ENCODE data around the gene FAIM. TPM values are rescaled to one million over a fixed set of nuclear protein-coding genes. Genes with fewer than 3 reads are reported as not detected.
A peak's percentile ranks its signal among the peaks of the same experiment; 100 is the strongest.
"Not testable (repeated sequence)": the region's sequence is repeated elsewhere in the genome, so short reads cannot be mapped to it uniquely, and the experiment has no call there.

FAIM gene
- total RNA-seq, 1 experiment from 2014 or later: 28.8 TPM

DNA sequence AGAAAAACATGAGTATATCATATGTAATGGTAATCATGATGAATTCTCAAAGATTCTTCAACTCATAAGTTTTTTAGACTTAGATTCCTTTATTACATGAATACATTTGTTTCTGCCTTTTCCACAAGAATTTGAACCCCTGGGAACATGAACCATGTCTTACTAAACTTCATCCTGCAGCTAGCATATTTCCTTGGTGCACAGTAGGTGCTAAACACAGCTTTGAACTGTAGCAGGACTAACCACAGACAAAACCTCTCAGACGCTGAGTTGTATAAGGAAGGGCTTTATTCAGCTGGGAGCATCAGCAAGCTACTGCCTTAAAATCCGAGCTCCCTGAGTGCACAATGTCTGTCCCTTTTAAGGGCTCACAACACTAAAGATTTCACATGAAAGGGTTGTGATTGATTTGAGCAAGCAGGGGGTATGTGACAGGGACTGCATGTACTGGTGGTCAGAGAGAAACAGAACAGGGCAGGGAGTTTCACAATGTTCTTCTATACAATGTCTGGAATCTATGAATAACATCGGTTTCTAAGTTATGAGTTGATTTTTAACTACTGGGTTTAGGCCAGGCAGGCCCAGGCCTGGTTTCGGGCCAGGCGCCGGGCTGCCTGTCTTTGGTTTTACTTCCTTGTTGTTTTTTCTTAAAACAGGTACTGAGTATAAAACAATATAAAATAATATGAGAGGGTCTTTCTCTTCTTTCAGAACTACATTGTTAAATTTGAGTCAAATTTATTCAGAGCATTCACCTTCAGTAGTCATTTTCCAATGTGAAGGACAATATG lies 11.2 kb upstream of the FAIM start:
- in situ Hi-C loops (cut with HindIII; ENCODE audit: low pct_unique_long_range_greater_than_20kb, low sequenced_read_pairs); DNase-seq (ENCODE audit: low read depth): not testable (repeated sequence)

DNA sequence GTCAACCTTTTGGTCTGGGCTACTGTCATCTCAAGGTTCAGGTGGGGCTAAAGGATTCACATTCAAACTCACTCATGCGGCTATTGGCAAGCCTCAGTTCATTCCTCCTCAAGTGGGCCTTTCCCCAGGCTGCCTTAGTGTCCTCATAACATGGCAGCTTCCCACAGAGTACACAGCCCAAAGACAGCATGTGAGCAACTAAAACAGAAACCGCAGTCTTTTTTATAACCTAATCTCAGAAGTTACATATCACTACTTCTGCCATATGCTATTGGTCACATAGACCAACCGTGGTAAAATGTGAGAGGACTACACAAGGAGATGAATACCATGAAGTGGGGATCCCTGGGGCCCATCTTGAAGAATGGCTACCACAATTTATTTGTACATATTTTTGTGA lies 10.0 kb upstream of the FAIM start:
- in situ Hi-C loops (cut with HindIII; ENCODE audit: low pct_unique_long_range_greater_than_20kb, low sequenced_read_pairs): no loop called here

DNA sequence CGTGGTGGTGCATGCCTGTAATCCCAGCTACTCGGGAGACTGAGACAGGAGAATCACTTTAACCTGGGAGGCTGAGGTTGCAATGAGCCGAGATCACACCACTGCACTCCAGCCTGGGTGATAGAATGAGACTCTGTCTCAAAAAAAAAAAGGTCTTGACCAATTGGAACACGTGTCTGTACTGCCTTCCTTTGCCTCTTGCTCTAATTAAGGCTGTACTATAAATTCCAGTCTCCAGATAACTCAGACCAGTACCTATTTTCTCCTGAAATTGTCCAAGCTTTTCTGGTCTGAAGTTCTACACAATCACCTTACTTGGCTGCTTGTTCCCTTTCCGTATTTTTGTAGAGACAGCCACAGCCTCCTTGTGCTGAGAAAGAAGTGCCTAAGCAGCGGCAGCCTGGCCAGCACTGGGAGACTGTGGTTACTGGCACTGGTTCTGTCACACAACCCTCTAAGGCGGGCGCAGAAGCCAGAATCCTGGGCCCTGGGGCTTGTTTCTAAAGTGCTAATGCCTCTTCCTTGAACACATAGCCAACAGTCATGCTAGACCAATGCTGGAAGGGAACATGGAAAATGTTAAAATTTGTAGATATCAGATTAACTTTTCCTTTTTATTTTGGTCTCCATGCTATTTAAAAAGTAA lies 8.3 kb upstream of the FAIM start:
- no peak for DNase-seq (ENCODE audit: low read depth)
- in situ Hi-C loops (cut with HindIII; ENCODE audit: low pct_unique_long_range_greater_than_20kb, low sequenced_read_pairs): no loop called here

More for the DNA sequence above, 10.0 kb upstream of the FAIM start:
- no peak for DNase-seq (ENCODE audit: low read depth)

DNA sequence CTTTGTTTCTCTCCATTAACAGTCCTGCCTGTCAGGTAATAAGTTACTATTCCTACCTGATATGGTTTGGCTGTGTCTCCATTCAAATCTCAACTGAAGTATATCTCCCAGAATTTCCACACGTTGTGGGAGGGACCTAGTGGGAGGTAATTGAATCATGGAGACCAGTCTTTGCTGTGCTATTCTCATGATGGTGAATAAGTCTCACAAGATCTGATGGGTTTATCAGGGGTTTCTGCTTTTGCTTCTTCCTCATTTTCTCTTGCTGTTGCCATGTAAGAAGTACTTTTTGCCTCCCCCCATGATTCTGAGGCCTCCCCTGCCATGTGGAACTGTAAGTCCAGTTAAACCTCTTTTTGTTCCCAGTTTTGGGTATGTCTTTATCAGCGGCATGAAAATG lies 6.9 kb upstream of the FAIM start:
- DNase-seq (ENCODE audit: low read depth); in situ Hi-C loops (cut with HindIII; ENCODE audit: low pct_unique_long_range_greater_than_20kb, low sequenced_read_pairs): not testable (repeated sequence)

DNA sequence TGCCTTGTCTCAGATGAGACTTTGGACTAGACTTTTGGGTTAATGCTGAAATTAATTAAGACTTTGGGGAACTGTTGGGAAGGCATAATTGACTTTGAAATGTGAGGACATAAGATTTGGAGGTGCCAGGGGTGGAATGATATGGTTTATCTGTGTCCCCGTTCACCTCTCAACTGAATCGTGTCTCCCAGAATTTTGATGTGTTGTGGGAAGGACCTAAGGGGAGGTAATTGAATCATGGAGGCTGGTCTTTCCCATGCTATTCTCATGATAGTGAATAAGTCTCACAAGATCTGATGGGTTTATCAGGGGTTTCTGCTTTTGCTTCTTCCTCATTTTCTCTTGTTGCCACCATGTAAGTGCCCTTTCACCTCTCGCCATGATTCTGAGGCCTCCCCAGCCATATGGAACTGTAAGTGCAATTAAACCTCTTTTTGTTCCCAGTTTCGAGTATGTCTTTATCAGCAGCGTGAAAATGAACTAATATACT lies 4.4 kb upstream of the FAIM start:
- DNase-seq (ENCODE audit: low read depth); in situ Hi-C loops (cut with HindIII; ENCODE audit: low pct_unique_long_range_greater_than_20kb, low sequenced_read_pairs): not testable (repeated sequence)

DNA sequence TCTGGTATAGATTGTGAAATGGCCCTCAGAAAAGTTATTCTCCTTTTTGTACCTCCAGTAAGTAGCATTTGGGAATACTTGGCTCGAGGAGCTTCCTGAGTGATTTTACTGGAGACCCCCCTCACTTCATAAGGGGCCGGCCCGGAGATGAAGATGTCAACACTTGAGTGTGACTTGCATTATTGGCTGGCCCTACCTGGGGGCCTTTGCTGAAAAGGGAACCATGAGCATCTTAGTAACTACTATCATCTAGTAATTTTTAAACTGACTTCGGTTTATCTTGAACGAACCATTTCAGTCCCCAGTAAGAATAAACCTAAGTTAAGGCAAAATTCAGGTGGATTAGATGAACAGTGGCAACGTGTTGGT lies 1.3 kb downstream of the FAIM start:
- no peak for DNase-seq (ENCODE audit: low read depth)
- in situ Hi-C loops (cut with HindIII; ENCODE audit: low pct_unique_long_range_greater_than_20kb, low sequenced_read_pairs): no loop called here

DNA sequence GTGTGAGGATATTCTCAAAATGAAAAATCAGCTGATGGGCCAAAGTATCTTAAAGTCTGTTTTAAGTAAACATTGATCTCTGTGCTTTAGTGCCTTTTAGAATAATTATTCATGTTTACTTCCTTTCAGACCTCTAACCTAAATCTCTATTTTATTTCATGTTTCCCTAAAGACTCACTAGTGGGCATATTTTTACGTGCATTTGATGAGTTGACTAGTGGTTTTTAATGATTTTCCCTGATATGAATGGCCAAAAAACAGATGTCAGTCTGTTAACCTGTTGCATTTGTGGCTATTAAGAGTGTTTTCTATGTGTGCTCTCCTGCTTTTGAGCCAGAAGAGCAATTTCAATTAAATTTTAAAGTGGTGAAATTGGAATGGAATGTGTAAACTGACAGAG lies 6.9 kb downstream of the FAIM start:
- in situ Hi-C loops (cut with HindIII; ENCODE audit: low pct_unique_long_range_greater_than_20kb, low sequenced_read_pairs): no loop called here
- no peak for DNase-seq (ENCODE audit: low read depth)

DNA sequence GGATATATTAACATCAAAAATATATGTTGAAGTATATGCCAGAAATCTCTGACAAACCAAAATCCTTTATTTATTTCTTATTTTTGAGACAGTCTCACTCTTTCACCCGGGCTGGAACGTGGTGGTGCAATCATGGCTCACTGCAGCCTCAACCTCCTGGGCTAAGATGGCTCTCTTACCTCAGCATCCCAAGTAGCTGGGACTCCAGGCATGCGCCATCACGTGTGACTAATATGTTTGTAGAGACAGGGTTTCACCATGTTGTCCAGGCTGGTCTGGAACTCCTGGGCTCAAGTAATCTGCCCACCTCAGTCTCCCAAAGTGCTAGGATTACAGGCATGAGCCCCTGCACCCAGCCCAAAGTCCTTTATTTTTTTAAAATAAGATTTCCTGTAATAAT lies 11.9 kb downstream of the FAIM start:
- no peak for DNase-seq (ENCODE audit: low read depth)
- in situ Hi-C loops (cut with HindIII; ENCODE audit: low pct_unique_long_range_greater_than_20kb, low sequenced_read_pairs): no loop called here

DNA sequence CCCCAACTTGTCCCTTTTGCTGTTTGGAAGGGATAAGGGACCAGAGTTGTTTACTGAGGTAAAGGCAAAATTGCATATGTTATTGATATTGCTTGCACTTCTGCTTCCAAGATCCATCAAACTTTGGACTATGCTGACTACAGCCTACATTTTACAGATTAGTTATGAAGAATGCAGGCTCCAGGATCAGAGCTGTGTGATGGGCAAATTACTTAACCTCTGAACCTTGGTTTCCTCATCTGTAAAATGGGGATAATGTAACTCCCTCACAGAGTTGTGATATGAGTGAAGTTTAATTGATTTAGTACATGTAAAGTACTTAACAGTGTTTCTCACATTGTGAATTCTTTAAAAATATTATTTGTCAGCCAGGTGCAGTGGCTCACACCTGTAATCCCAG lies 15.9 kb downstream of the FAIM start:
- in situ Hi-C loops (cut with HindIII; ENCODE audit: low pct_unique_long_range_greater_than_20kb, low sequenced_read_pairs): no loop called here
- DNase-seq (ENCODE audit: low read depth): no peak

DNA sequence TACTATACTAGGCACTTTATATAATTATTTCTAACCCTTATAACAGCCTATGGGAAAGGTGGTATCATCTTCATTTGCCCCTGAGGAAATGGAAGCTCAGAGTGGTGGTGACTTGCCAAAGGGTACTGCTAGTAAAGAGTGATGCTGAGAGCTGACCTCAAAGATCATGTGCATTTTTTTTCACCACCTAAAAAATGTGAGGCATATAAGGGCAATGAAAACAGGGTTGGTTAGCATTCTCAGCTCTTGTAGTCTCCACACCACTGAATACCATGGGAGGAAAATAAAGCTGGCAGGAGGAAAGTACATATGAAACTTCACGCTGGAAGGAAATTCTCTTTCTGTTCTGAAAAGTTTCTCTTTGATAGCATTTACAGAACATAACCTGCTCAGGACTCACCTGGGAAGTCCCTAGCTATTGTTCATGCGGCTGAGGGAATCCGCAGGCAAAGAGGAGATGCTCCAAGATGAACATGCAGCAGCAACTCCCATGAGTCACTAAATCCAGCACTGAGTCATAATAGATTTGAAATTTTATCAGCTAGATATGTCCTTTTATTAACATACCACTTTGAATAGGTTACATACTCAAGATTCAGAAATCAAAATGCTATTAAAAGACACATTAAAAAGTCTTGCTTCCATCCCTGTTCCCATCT lies 17.3 kb downstream of the FAIM start:
- in situ Hi-C loops (cut with HindIII; ENCODE audit: low pct_unique_long_range_greater_than_20kb, low sequenced_read_pairs): no loop called here
- DNase-seq (ENCODE audit: low read depth): no peak

DNA sequence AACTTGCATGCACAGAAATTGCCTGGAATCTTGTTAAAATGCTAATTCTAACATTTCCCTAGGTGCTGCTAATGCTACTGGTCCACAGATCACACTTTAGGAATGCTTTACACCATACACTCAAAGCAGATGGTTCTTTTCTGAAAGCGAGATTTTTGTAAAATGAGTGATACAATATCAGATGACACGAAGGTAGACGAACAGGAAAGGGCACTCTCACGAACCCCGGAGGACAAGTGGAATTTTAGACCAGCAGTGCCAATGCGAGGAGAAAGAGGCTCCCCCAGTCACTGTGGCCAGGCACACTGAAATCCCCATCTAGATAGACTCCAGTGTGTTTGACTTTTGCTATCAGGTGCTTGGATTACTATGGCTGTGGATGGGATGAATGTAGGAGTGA lies 21.0 kb downstream of the FAIM start:
- no peak for DNase-seq (ENCODE audit: low read depth)

DNA sequence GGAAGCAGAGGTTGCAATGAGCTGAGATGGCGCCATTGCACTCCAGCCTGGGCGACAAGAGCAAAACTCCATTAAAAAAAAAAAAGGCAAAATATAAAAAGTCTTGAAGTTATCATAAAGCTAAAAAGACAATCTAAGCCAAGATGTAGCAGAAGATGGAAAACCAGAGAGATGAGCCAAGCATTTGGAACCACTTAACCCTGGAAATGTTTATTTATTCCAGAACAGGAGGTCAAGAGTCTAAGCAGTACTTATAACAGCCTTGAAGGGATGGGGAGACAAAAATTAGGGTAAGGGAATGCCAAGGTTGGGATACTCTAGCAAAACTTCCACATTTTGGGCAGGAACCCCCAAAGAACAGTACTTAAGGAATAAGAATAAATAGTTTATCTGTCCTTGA lies 30.1 kb downstream of the FAIM start:
- in situ Hi-C loops (cut with HindIII; ENCODE audit: low pct_unique_long_range_greater_than_20kb, low sequenced_read_pairs): no loop called here
- DNase-seq (ENCODE audit: low read depth): no peak

More for the DNA sequence above, 21.0 kb downstream of the FAIM start:
- in situ Hi-C loops (cut with HindIII; ENCODE audit: low pct_unique_long_range_greater_than_20kb, low sequenced_read_pairs): no loop called here

DNA sequence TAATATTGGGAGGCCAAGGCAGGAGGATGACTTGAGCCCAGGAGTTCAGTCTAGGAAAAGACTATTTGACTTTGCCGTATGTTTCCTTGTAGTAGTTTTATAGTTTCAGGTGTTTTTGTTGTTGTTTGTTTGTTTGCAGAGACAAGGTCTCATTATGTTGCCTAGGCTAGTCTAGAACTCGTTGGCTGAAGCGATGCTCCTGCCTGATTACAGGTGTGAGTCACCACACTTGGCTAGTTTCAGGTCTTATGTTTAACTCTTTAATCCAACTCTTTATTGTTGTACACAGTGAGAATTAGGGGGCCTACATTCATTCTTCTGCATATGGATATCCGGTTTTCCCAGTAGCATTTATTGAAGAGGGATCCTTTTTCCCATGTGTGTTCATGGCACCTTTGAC lies 32.0 kb downstream of the FAIM start:
- in situ Hi-C loops (cut with HindIII; ENCODE audit: low pct_unique_long_range_greater_than_20kb, low sequenced_read_pairs): no loop called here
- no peak for DNase-seq (ENCODE audit: low read depth)

DNA sequence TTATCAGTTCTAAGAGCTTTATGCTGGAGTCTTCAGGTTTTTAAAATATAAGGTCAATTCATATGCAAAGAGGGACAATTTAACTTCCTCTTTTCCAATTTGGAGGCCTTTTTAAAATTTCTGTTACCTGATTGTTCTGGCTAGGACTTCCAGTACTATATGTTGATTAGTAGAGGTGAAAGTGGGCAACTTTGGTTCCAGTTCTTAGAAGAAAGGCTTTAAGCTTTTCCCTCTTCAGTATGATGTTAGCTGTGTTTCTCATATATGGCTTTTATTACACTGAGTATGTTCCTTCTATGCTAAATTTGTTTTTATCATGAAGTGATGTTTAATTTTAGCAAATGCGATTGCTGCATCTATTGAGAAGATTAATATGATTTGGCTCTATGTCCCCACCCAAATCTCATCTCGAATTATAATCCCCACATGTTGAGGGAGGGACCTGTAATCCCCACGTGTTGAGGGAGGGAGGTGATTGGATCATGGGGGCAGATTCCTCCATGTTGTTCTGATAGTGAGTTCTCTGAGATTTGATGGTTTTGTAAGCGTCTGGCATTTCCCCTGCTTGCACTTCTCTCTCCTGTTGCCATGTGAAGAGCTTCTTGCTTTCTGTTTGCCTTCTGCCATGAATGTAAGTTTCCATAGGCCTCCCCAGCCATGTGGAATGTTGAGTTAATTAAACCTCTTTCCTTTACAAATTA lies 33.8 kb downstream of the FAIM start:
- no peak for DNase-seq (ENCODE audit: low read depth)
- in situ Hi-C loops (cut with HindIII; ENCODE audit: low pct_unique_long_range_greater_than_20kb, low sequenced_read_pairs): no loop called here

DNA sequence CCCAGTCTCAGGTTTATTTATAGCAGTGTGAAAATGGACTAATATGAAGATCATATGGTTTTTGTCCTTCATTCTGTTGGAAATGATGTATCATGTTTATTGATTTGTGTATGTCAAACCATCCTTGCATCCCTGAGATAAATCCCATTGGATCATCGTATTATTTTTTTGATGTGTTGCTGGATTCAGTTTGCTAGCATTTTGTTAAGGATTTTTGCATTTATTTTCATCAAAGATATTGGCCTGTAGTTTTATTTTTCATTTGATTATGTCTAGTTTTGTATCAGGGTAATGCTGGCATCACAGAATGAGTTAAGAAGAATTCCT lies 34.3 kb downstream of the FAIM start:
- in situ Hi-C loops (cut with HindIII; ENCODE audit: low pct_unique_long_range_greater_than_20kb, low sequenced_read_pairs): no loop called here
- no peak for DNase-seq (ENCODE audit: low read depth)

DNA sequence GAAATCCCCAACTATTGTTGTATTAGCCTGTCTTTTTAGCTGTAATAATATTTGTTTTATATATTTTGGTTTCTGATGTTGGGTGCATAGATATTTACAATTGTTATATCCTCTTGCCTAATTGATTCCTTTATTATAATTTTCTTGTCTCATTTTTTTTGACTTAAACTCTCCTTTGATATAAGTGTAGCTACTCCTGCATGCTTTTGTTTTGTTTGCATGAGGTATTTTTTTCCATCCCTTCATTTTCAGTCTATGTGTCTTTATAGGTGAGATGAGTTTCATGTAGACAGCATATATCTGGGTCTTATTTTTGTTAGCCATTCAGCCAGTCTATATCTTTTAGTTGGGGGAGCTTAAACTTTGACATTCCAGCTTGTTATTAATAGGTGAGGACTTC lies 37.4 kb downstream of the FAIM start:
- in situ Hi-C loops (cut with HindIII; ENCODE audit: low pct_unique_long_range_greater_than_20kb, low sequenced_read_pairs): no loop called here

DNA sequence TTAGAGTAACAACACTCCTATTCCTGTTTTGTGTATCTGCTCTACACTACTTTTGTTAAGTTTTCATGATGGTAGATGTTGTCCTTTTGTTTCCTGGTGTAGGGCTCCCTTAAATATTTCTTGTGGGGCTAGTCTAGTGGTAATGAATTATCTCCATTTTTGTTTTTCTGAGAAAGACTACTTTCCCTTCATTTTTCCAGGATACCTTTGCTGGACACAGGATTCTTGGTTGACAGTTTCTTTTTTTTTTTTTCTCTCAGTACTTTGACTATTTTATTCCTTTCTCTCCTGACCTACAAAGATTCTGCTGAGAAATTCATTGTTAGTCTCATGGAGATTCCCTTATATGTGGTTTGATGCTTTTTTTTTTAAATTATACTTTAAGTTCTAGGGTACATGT lies 37.9 kb downstream of the FAIM start:
- peak; percentile 29 for DNase-seq (ENCODE audit: low read depth)
- in situ Hi-C loops (cut with HindIII; ENCODE audit: low pct_unique_long_range_greater_than_20kb, low sequenced_read_pairs): no loop called here

More for the DNA sequence above, 37.4 kb downstream of the FAIM start:
- DNase-seq (ENCODE audit: low read depth): no peak

DNA sequence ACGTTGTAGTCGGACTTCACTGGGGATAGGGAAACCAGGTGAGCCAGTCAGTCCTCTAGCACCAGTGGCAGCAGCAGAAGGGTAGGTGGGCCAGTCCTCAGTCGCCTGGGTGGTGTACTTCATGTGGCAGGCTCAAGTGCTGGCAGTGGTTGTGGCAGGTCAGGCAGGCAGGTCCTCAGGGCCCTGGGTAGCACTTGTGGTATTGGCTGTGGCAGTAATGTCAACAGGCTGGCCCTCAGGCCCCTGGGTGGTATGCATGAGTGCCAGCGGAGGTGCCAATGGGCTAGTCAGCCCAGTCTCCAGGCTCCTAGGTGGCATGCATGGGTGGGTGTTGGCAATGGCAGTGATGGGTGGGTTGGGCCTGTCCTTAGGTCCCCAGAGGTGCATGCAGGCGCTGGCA lies 40.6 kb downstream of the FAIM start:
- in situ Hi-C loops (cut with HindIII; ENCODE audit: low pct_unique_long_range_greater_than_20kb, low sequenced_read_pairs): no loop called here
- no peak for DNase-seq (ENCODE audit: low read depth)

DNA sequence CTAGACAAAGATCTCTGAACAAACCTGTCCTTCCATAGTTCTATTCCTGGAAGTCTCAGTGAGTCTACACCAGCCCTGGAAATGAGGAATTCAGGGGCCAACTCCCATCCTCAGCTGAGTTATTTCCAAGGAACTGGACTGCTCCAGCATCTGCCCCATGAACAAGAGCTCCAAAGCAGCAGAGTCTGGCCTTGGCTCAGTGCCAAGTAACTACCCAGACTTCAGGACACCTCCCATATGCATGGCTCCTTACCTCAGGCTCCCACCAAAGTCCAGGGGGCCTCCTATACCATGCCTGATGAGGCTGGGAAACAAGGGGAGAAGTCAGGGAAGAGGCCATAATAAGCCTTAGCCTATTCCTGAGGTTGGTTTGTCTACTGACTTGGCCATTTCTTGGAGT lies 45.0 kb downstream of the FAIM start:
- in situ Hi-C loops (cut with HindIII; ENCODE audit: low pct_unique_long_range_greater_than_20kb, low sequenced_read_pairs): no loop called here
- DNase-seq (ENCODE audit: low read depth): no peak
